GM12878 (cell line): ENCODE data around the gene DLG2. TPM values are rescaled to one million over a fixed set of nuclear protein-coding genes. Genes with fewer than 3 reads are reported as not detected.

Experiments
- ATAC-seq: fragments of 200-7000 bp; cut with Tn5 transposase; 3 replicates; pipeline ENCODE4 v1.9.1; 2020; ENCODE audit warnings: mild to moderate bottlenecking, moderate library complexity
- BruUV-seq: library from RNA; stranded (reverse); fragments of 400-500 nt; replicated peaks from 2 replicates; lab custom pipeline; 2021; lab: Mats Ljungman, UMichigan
- CTCF ChIA-PET: fragments of 300-600 bp; sonication (Branson Sonifier 250); formaldehyde crosslinking; extraction: SDS; loops from one replicate; lab custom pipeline; 2021; ENCODE audit warnings: inconsistent platforms; lab: Yijun Ruan, JAX
- POLR2A ChIA-PET: fragments of 350-600 bp; formaldehyde crosslinking; extraction: SDS; loops from one replicate; lab custom pipeline; 2021; ENCODE audit warnings: inconsistent platforms; lab: Charles Lee
- RAD21 ChIA-PET: fragments of 300-600 bp; sonication (Branson Sonifier 250); formaldehyde crosslinking; loops from one replicate; lab custom pipeline; 2023; ENCODE audit warnings: antibody characterized with exemption; ENCODE audit not compliant: unreplicated experiment; lab: Charles Lee
- SMC1A ChIA-PET: fragments of 300-600 bp; sonication (Branson Sonifier 250); formaldehyde crosslinking; loops from one replicate; lab custom pipeline; 2023; ENCODE audit not compliant: unreplicated experiment, uncharacterized antibody; lab: Charles Lee
- DNase-seq: peaks from one replicate; pipeline ENCODE4 v3.0.0-alpha.2; 2011; ENCODE audit warnings: low read depth, low spot score
- FAIRE-seq: peaks from 3 replicates; lab custom pipeline; 2011; peaks lifted over from hg19 to GRCh38; lab: Jason Lieb, UNC
- H2AFZ ChIP-seq: 2 replicates; pipeline ENCODE4 v1.6.0; 2011; ENCODE audit warnings: low read depth, low read length, control low read depth; ENCODE audit not compliant: control insufficient read depth
- H3K27ac ChIP-seq: 2 replicates; pipeline ENCODE4 v1.5.1; 2011; ENCODE audit warnings: control low read depth; ENCODE audit not compliant: control insufficient read depth, insufficient read depth
- H3K27me3 ChIP-seq, 2 experiments: replicated peaks in 1 of 2; 2 replicates each; pipeline versions ENCODE4 v1.6.0 to v1.6.1; 2011; ENCODE audit warnings: low read length in 1 of 2; ENCODE audit not compliant: control insufficient read depth in 2 of 2, insufficient read depth in 2 of 2
- H3K36me3 ChIP-seq, 2 experiments: 2 replicates each; pipeline ENCODE4 v1.5.1; 2011; ENCODE audit warnings: low read length in 1 of 2; ENCODE audit not compliant: control insufficient read depth in 2 of 2, insufficient read depth in 2 of 2
- H3K4me1 ChIP-seq: 2 replicates; pipeline ENCODE4 v1.6.1; 2011; ENCODE audit warnings: mild to moderate bottlenecking, low read length, moderate library complexity, mixed read lengths; ENCODE audit not compliant: control insufficient read depth, insufficient read depth
- H3K4me2 ChIP-seq: 2 replicates; pipeline ENCODE4 v1.6.0; 2011; ENCODE audit warnings: control low read depth; ENCODE audit not compliant: control insufficient read depth, insufficient read depth
- H3K4me3 ChIP-seq: fragments of 200-600 bp; sonication (generic); 2 replicates; pipeline ENCODE4 v1.5.1; 2016
- H3K79me2 ChIP-seq: 2 replicates; pipeline ENCODE4 v1.6.0; 2011; ENCODE audit warnings: low read length; ENCODE audit not compliant: control insufficient read depth, insufficient read depth
- H3K9ac ChIP-seq: 2 replicates; pipeline ENCODE4 v1.8.0; 2011; ENCODE audit warnings: low read length, control low read depth, mixed read lengths; ENCODE audit not compliant: control insufficient read depth, insufficient read depth
- H3K9me3 ChIP-seq: replicated peaks from 3 replicates; pipeline ENCODE4 v1.5.1; 2011; ENCODE audit warnings: mild to moderate bottlenecking, low read length; ENCODE audit not compliant: control insufficient read depth, insufficient read depth
- H4K20me1 ChIP-seq: 2 replicates; pipeline ENCODE4 v1.6.0; 2011; ENCODE audit not compliant: control insufficient read depth, insufficient read depth
- CHD1 ChIP-seq: IDR thresholded peaks from 2 replicates; pipeline ENCODE4 v1.6.1; 2012; ENCODE audit warnings: low read depth, low read length, improper control_type of control experiment
- NR2F1 ChIP-seq: fragments of 450-650 bp; conservative IDR thresholded peaks from 2 replicates; pipeline ENCODE4 v1.6.1; 2017; ENCODE audit warnings: mild to moderate bottlenecking
- RB1 ChIP-seq: fragments of 450-650 bp; formaldehyde crosslinking; IDR thresholded peaks from 2 replicates; pipeline ENCODE4 v1.6.1; 2017; ENCODE audit warnings: mild to moderate bottlenecking, borderline replicate concordance
- RFX5 ChIP-seq: IDR thresholded peaks from 2 replicates; pipeline ENCODE4 v1.6.1; 2011; ENCODE audit warnings: low read depth, low read length, improper control_type of control experiment
- SIN3A ChIP-seq: IDR thresholded peaks from 2 replicates; pipeline ENCODE4 v1.6.1; 2012; ENCODE audit warnings: low read depth, low read length, improper control_type of control experiment
- TARDBP ChIP-seq: IDR thresholded peaks from 2 replicates; pipeline ENCODE4 v1.6.1; 2016; ENCODE audit warnings: borderline replicate concordance
- WGBS: methylation state at CpG from one replicate; pipeline ENCODE4 v1.1.6; 2016; ENCODE audit warnings: low lambda C conversion rate; ENCODE audit not compliant: insufficient replicate concordance, insufficient coverage; ENCODE audit errors: missing lambda C conversion rate; 5-methylcytosine and 5-hydroxymethylcytosine counted together
- in situ Hi-C: fragments of 300-500 bp; cut with MboI; formaldehyde crosslinking; loops from 9 replicates; pipeline ENCODE4 v1.14.3; 2018; ENCODE audit warnings: mixed read lengths
- intact Hi-C: fragments of 100-400 bp; cut with micrococcal nuclease; formaldehyde crosslinking; loops from one replicate; pipeline ENCODE4 v1.14.2; 2022; ENCODE audit not compliant: unreplicated experiment
- polyA plus RNA-seq, 11 experiments: library from polyadenylated mRNA; depleted of rRNA in 4 of 11; unstranded in 6 of 11; stranded (reverse) in 5 of 11; fragments of >200 nt; fragmentation: Nextera tagmentation in 4 of 11; fragmentation: Illumina TruSeq in 1 of 11; extraction: Ambion mirVana in 4 of 11; extraction: Trizol in 1 of 11; gene quantifications; 1 replicate in 1 of 11; 2 replicates in 10 of 11; pipeline versions ENCODE4 v1.2.1 to v1.2.3, GENCODE V29; 2011 to 2016; ENCODE audit warnings: inconsistent platforms in 2 of 11, missing spikeins in 2 of 11, low read depth in 1 of 11
- total RNA-seq, 4 experiments: library from RNA; depleted of rRNA in 3 of 4; stranded (reverse); fragments of >200 nt in 3 of 4; fragmentation: Illumina TruSeq in 1 of 4; extraction: Trizol in 1 of 4; gene quantifications; 2 replicates each; pipeline versions ENCODE4 v1.2.1 to v1.2.3, GENCODE V29; 2013 to 2021
- TF ChIP-seq, protein P1 (sequence below): fragments of 450-650 bp; IDR thresholded peaks from 2 replicates; pipeline ENCODE4 v1.6.1; 2017; ENCODE audit warnings: borderline replicate concordance
- TF ChIP-seq, protein P2 (sequence below): fragments of 450-650 bp; formaldehyde crosslinking; IDR thresholded peaks from 2 replicates; pipeline ENCODE4 v1.4.0; 2022; ENCODE audit warnings: mild to moderate bottlenecking, moderate library complexity

Gene DLG2
- total and polyA plus RNA-seq, 10 of the 15 experiments (the other 5 are each of a cell fraction or from before 2014, with no cell fraction given): 0.09 to 0.98 (median 0.35) TPM

DNA sequence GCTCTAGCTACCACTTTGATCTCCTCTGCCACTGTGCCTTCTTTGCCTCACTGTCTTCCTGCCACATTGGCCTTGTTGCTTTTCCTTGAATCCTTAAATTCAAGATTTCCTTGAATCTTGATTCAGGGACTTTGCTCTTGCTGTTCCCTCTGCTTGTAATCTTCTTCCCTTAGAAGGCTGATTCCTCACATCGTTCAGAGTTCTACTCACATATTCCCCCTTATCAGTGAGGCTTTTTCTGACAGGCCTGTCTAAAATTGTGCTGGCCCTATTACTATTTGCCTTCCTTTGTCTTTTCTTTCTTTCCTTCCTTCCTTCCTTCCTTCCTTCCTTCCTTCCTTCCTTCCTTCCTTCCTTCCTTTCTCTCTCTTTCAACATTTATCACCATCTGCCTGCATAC lies 2134.1 kb downstream of the DLG2 start:
- no peak for DNase-seq
- no peak for ATAC-seq
- ChIA-PET RAD21 (no interaction called here), CTCF (no interaction called here), POLR2A (no interaction called here), SMC1A (no interaction called here)
- Histone ChIP-seq H3K4me3 (no peak overlapping the region), H4K20me1 (no peaks in the 10 kb centered on the region), H3K36me3 (no peaks in the 10 kb centered on the region), H3K79me2 (no peaks in the 10 kb centered on the region), H3K27ac (no peak overlapping the region), H3K27me3 (no peaks in the 10 kb centered on the region; a peak in 2 of 4 replicates), H3K4me2 (no peak overlapping the region), H2AFZ (no peak overlapping the region), H3K4me1 (no peaks in the 10 kb centered on the region), H3K9ac (no peak overlapping the region), H3K9me3 (no peaks in the 10 kb centered on the region)
- in situ Hi-C loops: no loop called here
- no TSS peak for BruUV-seq
- TF ChIP-seq, protein P1, sequence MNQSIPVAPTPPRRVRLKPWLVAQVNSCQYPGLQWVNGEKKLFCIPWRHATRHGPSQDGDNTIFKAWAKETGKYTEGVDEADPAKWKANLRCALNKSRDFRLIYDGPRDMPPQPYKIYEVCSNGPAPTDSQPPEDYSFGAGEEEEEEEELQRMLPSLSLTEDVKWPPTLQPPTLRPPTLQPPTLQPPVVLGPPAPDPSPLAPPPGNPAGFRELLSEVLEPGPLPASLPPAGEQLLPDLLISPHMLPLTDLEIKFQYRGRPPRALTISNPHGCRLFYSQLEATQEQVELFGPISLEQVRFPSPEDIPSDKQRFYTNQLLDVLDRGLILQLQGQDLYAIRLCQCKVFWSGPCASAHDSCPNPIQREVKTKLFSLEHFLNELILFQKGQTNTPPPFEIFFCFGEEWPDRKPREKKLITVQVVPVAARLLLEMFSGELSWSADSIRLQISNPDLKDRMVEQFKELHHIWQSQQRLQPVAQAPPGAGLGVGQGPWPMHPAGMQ: no peak
- TF ChIP-seq NR2F1 (no peak), CHD1 (no peak), TARDBP (no peak), RFX5 (no peak), RB1 (no peak), SIN3A (no peak)
- TF ChIP-seq, protein P2, sequence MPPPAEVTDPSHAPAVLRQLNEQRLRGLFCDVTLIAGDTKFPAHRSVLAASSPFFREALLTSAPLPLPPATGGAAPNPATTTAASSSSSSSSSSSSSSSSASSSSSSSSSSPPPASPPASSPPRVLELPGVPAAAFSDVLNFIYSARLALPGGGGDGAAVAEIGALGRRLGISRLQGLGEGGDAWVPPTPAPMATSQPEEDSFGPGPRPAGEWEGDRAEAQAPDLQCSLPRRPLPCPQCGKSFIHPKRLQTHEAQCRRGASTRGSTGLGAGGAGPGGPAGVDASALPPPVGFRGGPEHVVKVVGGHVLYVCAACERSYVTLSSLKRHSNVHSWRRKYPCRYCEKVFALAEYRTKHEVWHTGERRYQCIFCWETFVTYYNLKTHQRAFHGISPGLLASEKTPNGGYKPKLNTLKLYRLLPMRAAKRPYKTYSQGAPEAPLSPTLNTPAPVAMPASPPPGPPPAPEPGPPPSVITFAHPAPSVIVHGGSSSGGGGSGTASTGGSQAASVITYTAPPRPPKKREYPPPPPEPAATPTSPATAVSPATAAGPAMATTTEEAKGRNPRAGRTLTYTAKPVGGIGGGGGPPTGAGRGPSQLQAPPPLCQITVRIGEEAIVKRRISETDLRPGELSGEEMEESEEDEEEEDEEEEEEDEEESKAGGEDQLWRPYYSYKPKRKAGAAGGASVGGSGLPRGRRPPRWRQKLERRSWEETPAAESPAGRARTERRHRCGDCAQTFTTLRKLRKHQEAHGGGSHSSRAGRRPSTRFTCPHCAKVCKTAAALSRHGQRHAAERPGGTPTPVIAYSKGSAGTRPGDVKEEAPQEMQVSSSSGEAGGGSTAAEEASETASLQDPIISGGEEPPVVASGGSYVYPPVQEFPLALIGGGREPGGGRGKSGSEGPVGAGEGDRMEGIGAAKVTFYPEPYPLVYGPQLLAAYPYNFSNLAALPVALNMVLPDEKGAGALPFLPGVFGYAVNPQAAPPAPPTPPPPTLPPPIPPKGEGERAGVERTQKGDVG (CRISPR knock-in tag): no peak
- 50% methylated on average over 1 of the region's 1 CpG for WGBS
- FAIRE-seq: no peak
- intact Hi-C loops: no loop called here
